HG03521 (cell line): ENCODE results near the gene GPR132.

Experiments used
- ATAC-seq: cut with Tn5 transposase; IDR thresholded peaks from one replicate; pipeline ENCODE4 v1.9.1; 2021; ENCODE audit warnings: mild to moderate bottlenecking, moderate library complexity; ENCODE audit not compliant: unreplicated experiment

Gene GPR132

GRCh38 chr14:105005929-105006830, 59.0 kb downstream of the GPR132 start:
- no peak for ATAC-seq

- no peak for ATAC-seq
Observed at GRCh38 chr14:105005329-105005928, 59.8 kb downstream of the GPR132 start.
